Neuronal stem cell (in vitro differentiated cells): Measurements from ENCODE around the gene AGXT.

Experiments
- DNase-seq: peaks from one replicate; pipeline ENCODE4 v3.0.0-alpha.2; 2013; ENCODE audit warnings: low spot score
- H2AFZ ChIP-seq: one replicate; pipeline ENCODE4 v1.6.1; 2013; ENCODE audit warnings: mild to moderate bottlenecking, low read length, inconsistent platforms
- H2AK5ac ChIP-seq: 2 replicates; pipeline ENCODE4 v1.6.1; 2013; ENCODE audit warnings: low read depth, mild to moderate bottlenecking, inconsistent platforms, low read length, moderate library complexity, mixed read lengths
- H2BK120ac ChIP-seq: 2 replicates; pipeline ENCODE4 v1.6.1; 2013; ENCODE audit warnings: low read depth, mild to moderate bottlenecking, inconsistent platforms, low read length, moderate library complexity, mixed read lengths
- H2BK12ac ChIP-seq: one replicate; pipeline ENCODE4 v1.6.1; 2013; ENCODE audit warnings: low read length, inconsistent platforms
- H2BK15ac ChIP-seq: 2 replicates; pipeline ENCODE4 v1.6.1; 2013; ENCODE audit warnings: mild to moderate bottlenecking, low read length, inconsistent platforms, mixed read lengths
- H2BK5ac ChIP-seq: one replicate; pipeline ENCODE4 v1.6.1; 2013; ENCODE audit warnings: inconsistent platforms, mild to moderate bottlenecking, low read length, moderate library complexity
- H3K14ac ChIP-seq: one replicate; pipeline ENCODE4 v1.6.1; 2013; ENCODE audit warnings: low read length, inconsistent platforms
- H3K18ac ChIP-seq: 2 replicates; pipeline ENCODE4 v1.6.1; 2013; ENCODE audit warnings: low read length, inconsistent platforms
- H3K23ac ChIP-seq: 2 replicates; pipeline ENCODE4 v1.6.1; 2013; ENCODE audit warnings: low read depth, mild to moderate bottlenecking, mixed read lengths, low read length, inconsistent platforms; ENCODE audit not compliant: poor library complexity
- H3K27ac ChIP-seq: replicated peaks from 3 replicates; pipeline ENCODE4 v1.5.1; 2013; ENCODE audit warnings: low read length, inconsistent platforms
- H3K27me3 ChIP-seq, 3 experiments: 2 replicates each; pipeline ENCODE4 v1.6.1; 2013; ENCODE audit warnings: low read length in 3 of 3, mild to moderate bottlenecking in 2 of 3, inconsistent platforms in 1 of 3, low read depth in 1 of 3, mixed read lengths in 1 of 3, moderate library complexity in 1 of 3; ENCODE audit not compliant: control insufficient read depth in 3 of 3, insufficient read depth in 3 of 3
- H3K36me3 ChIP-seq, 2 donors: replicated peaks in 1 of 2; 2 replicates each; pipeline ENCODE4 v1.6.1; 2013; ENCODE audit warnings: low read length in 2 of 2; ENCODE audit not compliant: control insufficient read depth in 2 of 2, insufficient read depth in 2 of 2
- H3K4ac ChIP-seq: 2 replicates; pipeline ENCODE4 v1.6.1; 2013; ENCODE audit warnings: inconsistent platforms, mild to moderate bottlenecking, low read length, moderate library complexity
- H3K4me1 ChIP-seq, 2 donors: 1 replicate in 1 of 2; 2 replicates in 1 of 2; pipeline ENCODE4 v1.6.1; 2013; ENCODE audit warnings: low read length in 2 of 2, low read depth in 1 of 2; ENCODE audit not compliant: control insufficient read depth in 2 of 2, insufficient read depth in 1 of 2
- H3K4me2 ChIP-seq: one replicate; pipeline ENCODE4 v1.6.1; 2013; ENCODE audit warnings: mild to moderate bottlenecking, low read length, inconsistent platforms; ENCODE audit not compliant: insufficient read depth, poor library complexity, severe bottlenecking
- H3K4me3 ChIP-seq, 2 donors: 2 replicates each; pipeline ENCODE4 v1.5.1; 2013; ENCODE audit warnings: low read length in 2 of 2, mild to moderate bottlenecking in 2 of 2, inconsistent platforms in 1 of 2, moderate library complexity in 1 of 2
- H3K79me1 ChIP-seq: one replicate; pipeline ENCODE4 v1.6.1; 2013; ENCODE audit warnings: low read depth, mild to moderate bottlenecking, inconsistent platforms, low read length, moderate library complexity
- H3K9ac ChIP-seq: one replicate; pipeline ENCODE4 v1.6.1; 2013; ENCODE audit warnings: mild to moderate bottlenecking, low read depth, low read length, inconsistent platforms; ENCODE audit not compliant: poor library complexity
- H3K9me3 ChIP-seq, 2 donors: replicated peaks in 1 of 2; 2 replicates each; pipeline versions ENCODE3 to v1.6.1; 2013; ENCODE audit warnings: low read length in 2 of 2, mild to moderate bottlenecking in 2 of 2, inconsistent platforms in 1 of 2, low read depth in 1 of 2, mixed read lengths in 1 of 2, moderate library complexity in 1 of 2; ENCODE audit not compliant: control insufficient read depth in 2 of 2, insufficient read depth in 1 of 2
- H4K8ac ChIP-seq: one replicate; pipeline ENCODE4 v1.6.1; 2013; ENCODE audit warnings: low read depth, mild to moderate bottlenecking, inconsistent platforms, low read length, moderate library complexity
- H4K91ac ChIP-seq: one replicate; pipeline ENCODE4 v1.6.1; 2013; ENCODE audit warnings: low read length, low read depth, mild to moderate bottlenecking, inconsistent platforms; ENCODE audit not compliant: poor library complexity
- WGBS, 2 donors: extraction: QIAGEN DNeasy Blood & Tissue Kit; methylation state at CpG; one replicate each; pipeline ENCODE4 v1.1.7; 2013; ENCODE audit warnings: missing lambda C conversion rate in 2 of 2, mixed read lengths in 1 of 2; ENCODE audit not compliant: insufficient read length in 2 of 2, insufficient replicate concordance in 1 of 2; ENCODE audit errors: extremely low coverage in 2 of 2; 5-methylcytosine and 5-hydroxymethylcytosine counted together

The AGXT gene

DNA sequence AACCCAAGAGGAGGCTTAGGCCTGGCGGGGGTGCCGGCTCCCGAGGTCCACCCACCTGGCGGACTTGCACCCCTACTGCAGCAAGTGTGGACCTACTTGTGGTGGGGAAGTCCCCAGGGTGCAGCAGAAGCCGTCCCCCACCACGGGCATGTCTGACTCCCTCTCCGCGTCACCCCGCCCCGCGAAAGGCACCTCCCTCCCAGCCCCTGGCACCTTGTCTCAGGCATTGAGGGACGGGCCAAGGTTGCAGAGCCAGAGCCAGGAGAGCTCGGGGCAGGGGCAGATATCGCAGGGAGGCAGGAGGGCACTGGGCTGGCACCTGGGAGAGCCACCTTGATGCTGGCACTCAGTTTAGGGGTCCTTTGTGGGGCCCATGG lies 56.6 kb downstream of the AGXT start:
- no CpG with 5 or more reads among the region's 14 CpGs for WGBS, 2 donors
- peaks cover 0 to 2% of the 10 kb centered on the region in 2 donors for H3K4me1 ChIP-seq
- no peak for DNase-seq

DNA sequence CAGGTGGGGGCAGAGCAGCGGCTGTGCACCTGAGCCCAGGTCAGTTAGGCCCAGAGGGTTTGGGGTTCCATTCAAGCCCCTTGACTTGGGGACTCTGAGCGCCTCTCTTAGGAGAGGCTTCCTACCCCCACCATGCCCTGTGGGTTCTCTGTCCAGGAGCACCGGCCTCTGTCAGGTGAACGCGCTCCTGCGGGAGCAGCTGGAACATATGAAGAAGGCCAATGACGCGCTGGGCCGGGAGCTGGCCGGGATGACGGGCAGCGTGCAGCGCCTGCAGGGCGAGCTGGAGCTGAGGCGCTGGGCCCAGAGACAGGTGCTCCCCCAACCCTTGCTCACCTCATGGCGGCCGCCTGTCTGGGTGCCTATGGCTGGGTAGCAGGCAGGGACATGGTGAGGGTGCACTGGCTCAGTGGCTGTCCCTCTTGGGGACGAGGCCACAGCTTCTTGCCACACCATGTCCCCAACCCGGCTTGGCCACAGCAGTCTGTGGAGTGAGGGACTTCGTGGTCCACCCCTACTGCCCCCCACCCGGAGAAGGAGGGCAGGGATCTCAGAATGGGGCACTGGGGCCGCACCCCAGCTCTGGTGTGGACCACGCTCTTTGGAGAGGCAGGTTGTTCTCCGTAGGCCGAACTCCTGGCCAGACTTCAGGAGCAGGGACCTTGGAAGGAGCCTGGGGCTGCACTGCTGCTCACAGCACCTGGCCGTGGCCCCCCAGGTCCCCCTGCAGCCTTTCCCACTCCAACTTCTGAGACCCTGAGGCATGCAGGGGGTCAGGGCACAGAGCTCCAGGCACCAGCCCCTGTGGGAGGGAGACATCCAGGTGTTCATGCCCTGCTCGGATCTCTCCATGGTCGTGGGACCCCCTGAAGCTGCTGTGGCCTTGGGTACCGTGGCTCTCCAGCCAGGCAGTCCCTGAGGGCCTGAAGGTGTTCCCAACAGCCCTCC lies 57.2 kb downstream of the AGXT start:
- H3K9ac ChIP-seq = no peak overlapping the region
- no CpG with 5 or more reads among the region's 29 CpGs for WGBS, 2 donors
- no peak for DNase-seq

More for the DNA sequence above, 56.6 kb downstream of the AGXT start:
- H3K4ac ChIP-seq = no peak overlapping the region
- no peak overlapping the region for H2BK120ac ChIP-seq
- H3K27me3 ChIP-seq = peaks cover 0 to 34% (median 0%) of the 10 kb centered on the region in 3 experiments
- peak overlapping the region; percentile 76 for H3K18ac ChIP-seq
- no peak overlapping the region for H2AK5ac ChIP-seq
- no peak overlapping the region for H3K4me3 ChIP-seq
- H3K9ac ChIP-seq = peak overlapping the region; percentile 44
- H2BK15ac ChIP-seq = no peak overlapping the region
- no peak overlapping the region for H2BK5ac ChIP-seq
- no peak overlapping the region for H4K91ac ChIP-seq
- H3K23ac ChIP-seq = no peak overlapping the region
- no peak overlapping the region for H3K4me2 ChIP-seq
- H4K8ac ChIP-seq = no peak overlapping the region
- H3K79me1 ChIP-seq = peaks cover 2% of the 10 kb centered on the region
- H3K9me3 ChIP-seq = no peaks in the 10 kb centered on the region
- no peak overlapping the region for H3K27ac ChIP-seq
- no peak overlapping the region for H2AFZ ChIP-seq
- H3K14ac ChIP-seq = no peak overlapping the region
- peak overlapping the region; percentile 22 for H2BK12ac ChIP-seq
- H3K36me3 ChIP-seq = no peaks in the 10 kb centered on the region

DNA sequence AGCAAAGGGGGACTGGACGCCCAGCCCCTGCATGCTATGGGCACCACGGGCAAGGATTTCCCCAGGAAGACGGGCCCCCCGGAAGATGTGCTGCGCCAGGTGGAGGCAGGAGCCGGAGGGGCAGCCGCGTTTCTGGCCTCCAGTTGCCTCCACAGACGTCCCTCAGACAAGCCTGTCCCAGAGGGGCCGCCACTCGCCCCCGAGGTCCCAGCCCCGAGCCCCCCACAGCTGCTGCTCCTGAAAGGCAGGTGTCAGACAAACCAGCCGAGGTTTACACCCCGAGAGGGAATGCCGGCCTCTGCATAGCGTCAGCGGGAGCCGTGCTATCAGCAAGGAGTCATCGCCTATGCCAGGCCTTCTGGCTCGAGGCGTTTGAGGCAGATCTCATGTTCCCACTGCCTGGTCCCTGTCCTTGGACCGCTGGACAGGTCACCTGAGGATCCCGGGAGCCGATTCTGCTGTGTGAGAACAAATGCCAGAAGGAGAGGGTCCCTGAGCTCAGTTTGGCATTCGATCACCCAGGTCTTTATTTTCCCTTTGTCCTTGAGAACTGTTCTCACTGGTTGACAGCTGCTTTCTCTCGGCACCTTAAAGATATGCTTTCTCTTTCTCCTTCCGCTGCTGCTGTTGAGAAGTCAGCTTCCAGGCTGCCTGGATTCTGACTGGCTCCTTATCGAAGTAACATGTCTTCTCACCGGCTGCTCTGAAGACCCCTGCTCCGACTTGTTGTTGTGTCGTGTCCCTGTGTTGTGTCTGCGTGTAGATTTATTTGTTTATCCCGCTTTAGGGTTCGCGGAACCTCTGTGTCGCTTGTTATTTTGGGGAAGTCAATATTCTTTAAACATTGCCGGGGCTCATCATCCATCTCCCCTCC lies 58.1 kb downstream of the AGXT start:
- no peak overlapping the region for H2BK5ac ChIP-seq
- no peak overlapping the region for H3K14ac ChIP-seq
- H3K4ac ChIP-seq = no peak overlapping the region
- H3K23ac ChIP-seq = peak overlapping the region; percentile 6
- no peak overlapping the region for H2AFZ ChIP-seq
- H4K8ac ChIP-seq = no peak overlapping the region
- H3K79me1 ChIP-seq = peaks cover 2% of the 10 kb centered on the region
- H2BK120ac ChIP-seq = no peak overlapping the region
- H3K4me3 ChIP-seq = no peak overlapping the region
- H3K4me1 ChIP-seq = peaks cover 0 to 2% of the 10 kb centered on the region in 2 donors
- no peaks in the 10 kb centered on the region for H3K9me3 ChIP-seq
- H3K27ac ChIP-seq = no peak overlapping the region
- H3K9ac ChIP-seq = no peak overlapping the region
- WGBS, 2 donors = no CpG with 5 or more reads among the region's 38 CpGs
- peaks cover 0 to 43% (median 0%) of the 10 kb centered on the region in 3 experiments for H3K27me3 ChIP-seq
- no peak overlapping the region for H3K4me2 ChIP-seq
- H2AK5ac ChIP-seq = no peak overlapping the region
- H3K36me3 ChIP-seq = no peaks in the 10 kb centered on the region
- DNase-seq = no peak
- no peak overlapping the region for H2BK15ac ChIP-seq
- no peak overlapping the region for H3K18ac ChIP-seq
- no peak overlapping the region for H2BK12ac ChIP-seq
- H4K91ac ChIP-seq = no peak overlapping the region

More for the DNA sequence above, 57.2 kb downstream of the AGXT start:
- no peak overlapping the region for H3K27ac ChIP-seq
- no peak overlapping the region for H2AFZ ChIP-seq
- no peak overlapping the region for H3K4me3 ChIP-seq
- no peak overlapping the region for H2AK5ac ChIP-seq
- H3K23ac ChIP-seq = peak overlapping the region; percentile 6
- H2BK15ac ChIP-seq = peak overlapping the region; percentile 49
- H3K4ac ChIP-seq = no peak overlapping the region
- no peaks in the 10 kb centered on the region for H3K36me3 ChIP-seq
- H3K79me1 ChIP-seq = peaks cover 2% of the 10 kb centered on the region
- no peak overlapping the region for H3K4me2 ChIP-seq
- no peak overlapping the region for H4K91ac ChIP-seq
- no peak overlapping the region for H3K14ac ChIP-seq
- H4K8ac ChIP-seq = no peak overlapping the region
- H3K27me3 ChIP-seq = peaks cover 0 to 34% (median 0%) of the 10 kb centered on the region in 3 experiments
- peak overlapping the region; percentile 7 for H3K18ac ChIP-seq
- no peak overlapping the region for H2BK5ac ChIP-seq
- no peaks in the 10 kb centered on the region for H3K9me3 ChIP-seq
- H2BK12ac ChIP-seq = peak overlapping the region; percentile 22
- no peak overlapping the region for H2BK120ac ChIP-seq
- H3K4me1 ChIP-seq = peaks cover 0 to 2% of the 10 kb centered on the region in 2 donors
